T-helper 1 cell (primary cell): ENCODE data around the gene BEND3.
"Not testable (repeated sequence)": the region's sequence is repeated elsewhere in the genome, so short reads cannot be mapped to it uniquely, and the experiment has no call there.

Source experiments
- DNase-seq, 5 donors: peaks; one replicate each; pipeline ENCODE4 v3.0.0-alpha.2; 2012 to 2020
- total RNA-seq, 4 donors: gene quantifications; one replicate each; lab custom pipeline; 2026; lab: John Stamatoyannopoulos, UW

The BEND3 gene
- 1.4 to 3.9 (median 3.2) reads per million in 4 donors for total RNA-seq

DNA sequence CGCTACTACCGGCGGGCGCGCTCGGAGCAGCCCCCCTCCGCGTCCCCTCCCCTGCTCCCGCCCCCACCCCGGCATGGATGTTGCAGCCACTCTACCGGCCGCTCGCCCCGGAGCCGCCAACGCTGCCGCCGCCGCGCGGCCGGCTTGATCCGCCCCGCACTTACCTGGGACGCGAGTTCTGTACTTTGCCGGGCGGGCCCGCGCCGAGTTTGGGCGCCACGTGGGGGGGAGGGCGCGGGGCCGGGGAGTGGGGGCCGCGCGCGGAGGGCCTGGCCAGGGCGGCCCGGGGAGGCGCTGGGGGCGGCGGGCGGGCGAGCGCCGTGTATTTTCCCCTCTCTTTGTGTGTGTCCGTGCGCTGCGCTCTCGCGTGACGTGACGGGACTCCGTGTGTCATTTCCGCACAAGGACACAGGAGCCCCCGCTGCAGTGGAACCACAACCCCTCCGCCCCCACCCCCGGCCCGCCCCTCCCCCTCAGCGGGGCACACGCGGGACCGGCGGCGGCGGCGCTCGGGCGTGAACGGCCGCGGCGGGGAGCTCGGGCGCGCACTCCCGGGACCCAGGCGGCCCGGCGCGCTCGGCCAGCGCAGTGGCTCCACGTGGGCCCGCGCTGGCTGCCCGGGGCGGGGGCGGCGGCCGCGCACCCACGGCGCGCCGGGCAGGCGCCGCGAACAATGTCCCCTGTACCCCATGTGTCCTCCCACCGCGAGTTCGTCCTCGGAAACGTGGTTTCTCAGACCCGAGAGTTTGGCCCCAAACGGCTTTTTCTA, at the start of gene BEND3:
Gene BEND3, minus strand, starts transcription at position 590 of the 769 bp plus-strand sequence. CDS start 16,230 bp downstream, outside the sequence.
- DNase-seq: peak in 4 of 5 donors; percentile 27 to 36 (median 30)

DNA sequence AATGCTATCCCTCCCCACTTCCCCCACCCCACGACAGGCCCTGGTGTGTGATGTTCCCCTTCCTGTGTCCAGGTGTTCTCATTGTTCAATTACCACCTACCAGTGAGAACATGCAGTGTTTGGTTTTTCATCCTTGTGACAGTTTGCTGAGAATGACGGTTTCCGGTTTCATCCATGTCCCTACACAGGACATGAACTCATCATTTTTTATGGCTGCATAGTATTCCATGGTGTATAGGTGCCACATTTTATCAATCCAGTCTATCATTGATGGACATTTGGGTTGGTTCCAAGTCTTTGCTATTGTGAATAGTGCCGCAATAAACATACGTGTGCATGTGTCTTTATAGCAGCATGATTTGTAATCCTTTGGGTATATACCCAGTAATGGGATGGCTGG, 49.0 kb upstream of the BEND3 start:
- DNase-seq: not testable (repeated sequence)

DNA sequence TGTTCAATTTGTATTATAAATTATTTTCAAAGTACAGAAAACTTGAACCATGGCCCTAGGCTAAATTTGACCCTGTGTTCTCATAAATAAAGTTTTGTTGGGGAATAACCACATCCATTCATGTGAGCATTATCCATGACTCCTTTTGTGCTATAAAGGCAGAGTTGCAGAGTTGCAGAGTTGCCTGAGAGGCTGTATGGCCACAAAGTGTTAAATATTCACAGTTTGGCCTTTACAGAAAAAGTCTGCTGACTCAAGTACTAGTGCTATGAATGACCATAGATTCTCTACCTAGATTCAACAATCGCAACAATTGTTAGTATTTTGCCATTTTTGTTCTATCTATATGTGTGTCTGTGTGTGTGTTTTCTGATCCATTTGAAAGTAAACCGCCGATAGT, 46.2 kb upstream of the BEND3 start:
- no peak for DNase-seq

DNA sequence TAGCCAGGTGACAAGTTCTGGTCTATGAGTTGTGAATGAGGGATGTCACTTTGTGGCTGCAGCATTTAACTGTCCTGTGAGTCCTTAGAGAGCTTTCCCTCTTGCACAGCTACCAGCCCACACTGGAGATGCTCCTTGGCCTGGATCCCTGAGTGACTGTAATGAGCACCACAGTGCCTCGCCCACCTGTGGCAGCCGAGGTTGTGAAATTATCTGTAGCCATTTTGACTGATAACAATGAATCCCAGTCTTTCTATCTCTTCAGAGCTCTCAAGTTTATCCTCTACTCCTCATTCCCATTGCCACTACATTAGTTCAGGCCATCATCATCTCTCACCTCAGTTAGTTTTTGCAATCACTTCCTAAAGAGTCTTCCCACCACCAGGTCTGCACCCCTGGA, 41.3 kb upstream of the BEND3 start:
- DNase-seq: no peak

DNA sequence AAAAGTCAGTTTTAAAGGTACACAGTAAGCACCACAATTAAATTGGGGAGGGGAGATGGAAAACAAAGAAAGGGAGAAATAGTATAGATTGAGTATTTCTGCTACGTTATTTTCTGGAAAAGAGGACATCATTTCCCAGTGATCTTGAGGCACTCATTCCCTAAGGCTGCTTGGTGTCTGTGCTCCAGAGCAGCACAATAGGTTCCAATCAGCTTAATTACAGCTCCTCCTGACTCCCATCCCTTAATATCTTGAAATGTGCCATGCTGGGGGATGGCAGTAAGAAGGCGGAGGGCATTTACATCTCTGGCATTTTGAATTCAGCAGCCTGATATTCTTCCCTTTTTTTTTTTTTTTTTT, 39.5 kb upstream of the BEND3 start:
- no peak for DNase-seq

DNA sequence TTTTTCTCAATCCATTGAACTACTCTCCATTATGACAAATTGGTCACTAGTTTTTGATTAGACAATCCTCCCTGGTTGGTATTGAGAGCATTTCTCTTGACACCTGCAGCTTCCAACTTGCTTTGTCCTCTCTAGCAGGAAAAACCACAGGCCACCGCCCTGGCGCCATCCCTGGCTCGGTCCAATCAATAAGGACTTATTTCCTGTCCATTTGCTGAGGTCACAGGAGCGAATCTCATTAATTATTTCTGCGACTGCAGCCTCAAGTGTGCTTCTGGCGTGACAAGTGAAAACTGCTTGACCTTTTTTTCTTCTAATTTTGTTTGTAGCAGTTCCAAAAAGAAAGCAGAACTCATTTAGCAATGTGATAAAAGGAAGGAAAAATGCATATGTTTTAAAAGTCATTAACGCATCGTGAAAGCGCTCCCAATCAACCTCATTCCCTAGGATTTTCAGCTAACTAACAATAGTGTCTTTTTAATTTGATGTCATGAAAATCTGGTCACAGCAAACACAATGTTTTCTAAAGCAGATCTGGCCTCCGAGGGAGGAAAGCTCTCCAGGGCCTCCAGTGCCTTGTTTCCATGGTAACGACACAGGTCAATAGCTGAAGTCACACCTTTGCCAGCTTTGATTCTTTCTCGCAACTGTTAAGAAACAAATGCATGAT, 39.0 kb upstream of the BEND3 start:
- DNase-seq: no peak

DNA sequence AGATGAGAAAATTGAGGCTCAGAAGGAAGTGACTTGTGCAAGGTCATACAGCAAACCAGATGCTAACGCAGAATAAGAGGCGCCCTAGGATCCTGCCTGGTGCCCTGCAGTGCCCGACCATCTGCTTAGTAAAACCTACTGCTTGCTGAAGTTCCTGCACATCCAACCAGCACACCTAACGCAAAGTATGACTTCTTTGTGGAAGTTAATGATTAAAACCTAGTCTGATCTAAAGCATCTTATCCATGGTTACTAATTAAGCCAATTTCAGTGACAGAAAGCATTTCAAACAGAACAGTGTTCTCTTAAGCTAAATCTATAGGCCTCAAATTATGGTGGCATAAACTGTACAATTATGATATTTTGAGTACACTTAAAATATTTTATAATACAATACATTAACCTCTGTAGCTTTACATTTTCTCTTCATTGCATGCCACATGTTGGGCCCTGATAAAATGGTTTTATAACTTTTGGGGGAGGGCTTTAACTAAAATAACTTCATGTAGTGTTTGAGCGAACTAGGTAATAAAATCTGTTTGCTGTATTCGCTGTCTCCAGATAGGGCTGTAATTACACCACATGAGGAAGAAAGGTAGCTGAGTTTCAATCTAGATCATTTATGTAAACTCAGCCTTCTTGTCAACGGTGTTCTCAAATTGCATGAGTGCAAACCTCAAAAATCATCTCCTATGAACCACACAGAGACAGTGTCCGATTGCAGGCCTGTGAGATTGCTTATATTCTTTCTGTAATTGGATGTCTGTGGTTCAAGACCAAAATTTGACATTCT, 37.5 kb upstream of the BEND3 start:
- DNase-seq: no peak

DNA sequence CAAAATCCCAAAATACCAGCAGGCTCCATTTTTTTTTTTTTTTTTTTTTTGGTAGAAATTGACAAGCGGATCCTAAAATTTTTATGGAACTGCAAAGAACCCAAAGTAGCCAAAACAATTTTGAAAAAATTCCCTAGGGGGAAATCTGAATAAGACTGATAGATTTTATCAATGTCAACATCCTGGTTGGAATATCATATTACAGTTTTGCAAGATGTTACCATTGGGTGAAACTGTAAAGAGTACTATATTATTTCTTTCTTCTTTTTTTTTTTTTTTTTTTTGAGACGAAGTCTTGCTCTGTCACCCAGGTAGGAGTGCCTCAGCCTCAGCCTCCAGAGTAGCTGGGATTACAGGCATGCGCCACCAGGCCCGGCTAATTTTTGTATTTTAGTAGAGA, 29.4 kb upstream of the BEND3 start:
- DNase-seq: no peak

DNA sequence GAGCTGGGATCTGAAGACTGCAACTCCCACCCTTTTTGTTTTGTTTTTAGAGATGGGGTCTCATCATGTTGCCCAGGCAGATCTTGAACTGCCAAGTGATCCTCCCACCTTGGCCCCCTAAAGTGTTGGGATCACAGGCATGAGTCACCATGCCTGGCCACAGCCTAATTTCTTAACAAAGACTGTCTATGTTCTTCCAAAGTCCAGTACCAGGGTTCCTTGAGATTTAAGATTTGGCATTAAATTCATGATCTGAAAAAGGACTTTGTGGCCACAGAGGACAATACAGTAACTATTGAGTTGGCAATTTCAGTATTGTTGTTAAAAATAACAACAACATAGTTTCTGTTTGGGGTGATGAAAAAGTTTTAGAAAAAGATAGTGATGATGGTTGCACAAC, 28.7 kb upstream of the BEND3 start:
- no peak for DNase-seq

DNA sequence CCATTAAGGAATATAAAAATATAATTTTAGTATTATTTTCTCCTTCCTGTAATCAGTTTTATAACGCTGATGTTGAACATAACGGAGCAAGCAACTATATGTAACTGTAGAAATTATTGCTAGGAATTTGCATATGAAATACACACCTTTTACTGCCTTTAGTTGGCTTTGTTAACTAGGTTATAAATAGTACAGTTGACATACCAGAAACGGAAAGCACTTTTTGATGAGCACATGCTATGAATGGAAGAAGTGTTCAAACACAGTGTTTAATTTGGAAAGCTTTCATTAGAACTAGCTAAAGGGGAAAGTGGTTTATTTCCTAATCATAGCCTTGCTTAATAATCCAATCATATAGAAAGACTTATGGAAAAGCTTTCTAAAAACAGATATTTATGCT, 25.3 kb upstream of the BEND3 start:
- no peak for DNase-seq

DNA sequence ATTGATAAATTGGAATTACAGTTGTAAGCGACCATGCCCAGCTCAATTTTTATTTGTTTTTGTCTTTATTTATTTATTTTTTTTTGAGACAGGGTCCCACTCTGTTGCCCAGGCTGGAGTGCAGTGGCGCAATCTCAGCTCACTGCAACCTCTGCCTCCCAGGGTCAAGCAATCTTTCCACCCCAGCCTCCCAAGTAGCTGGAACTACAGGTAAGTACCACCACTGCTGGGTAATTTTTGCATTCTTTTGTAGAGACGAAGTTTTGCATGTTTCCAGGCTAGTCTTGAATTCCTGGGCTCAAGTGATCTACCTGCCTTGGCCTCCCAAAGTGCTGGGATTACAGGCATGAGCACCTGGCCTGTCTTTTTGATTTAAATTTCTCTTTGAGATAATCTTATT, 21.0 kb upstream of the BEND3 start:
- DNase-seq: not testable (repeated sequence)

DNA sequence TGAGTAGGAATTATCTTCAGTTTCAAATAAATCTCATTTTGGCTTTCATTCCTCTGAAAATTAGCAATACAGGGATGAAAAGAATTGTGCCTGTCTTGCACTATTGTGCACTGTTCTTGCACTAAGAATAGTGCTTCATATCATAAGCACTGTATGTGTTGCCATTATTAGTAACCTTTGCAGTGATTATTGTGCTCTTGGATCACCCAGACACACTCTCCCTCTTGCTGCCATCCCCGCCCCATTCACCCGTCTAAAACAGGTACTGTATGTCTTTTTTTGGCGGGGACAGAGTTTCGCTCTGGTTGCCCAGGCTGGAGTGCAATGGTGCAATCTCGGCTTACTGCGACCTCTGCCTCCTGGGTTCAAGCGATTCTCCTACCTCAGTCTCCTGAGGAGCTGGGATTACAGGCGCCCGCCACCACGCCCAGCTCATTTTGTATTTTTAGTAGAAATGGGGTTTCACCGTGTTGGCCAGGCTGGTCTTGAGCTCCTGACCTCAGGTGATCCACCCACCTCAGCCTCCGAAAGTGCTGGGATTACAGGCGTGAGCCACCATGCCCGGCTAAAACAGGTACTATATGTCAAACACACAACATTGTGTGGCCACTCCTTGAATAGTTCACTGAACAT, 19.8 kb upstream of the BEND3 start:
- not testable (repeated sequence) for DNase-seq

DNA sequence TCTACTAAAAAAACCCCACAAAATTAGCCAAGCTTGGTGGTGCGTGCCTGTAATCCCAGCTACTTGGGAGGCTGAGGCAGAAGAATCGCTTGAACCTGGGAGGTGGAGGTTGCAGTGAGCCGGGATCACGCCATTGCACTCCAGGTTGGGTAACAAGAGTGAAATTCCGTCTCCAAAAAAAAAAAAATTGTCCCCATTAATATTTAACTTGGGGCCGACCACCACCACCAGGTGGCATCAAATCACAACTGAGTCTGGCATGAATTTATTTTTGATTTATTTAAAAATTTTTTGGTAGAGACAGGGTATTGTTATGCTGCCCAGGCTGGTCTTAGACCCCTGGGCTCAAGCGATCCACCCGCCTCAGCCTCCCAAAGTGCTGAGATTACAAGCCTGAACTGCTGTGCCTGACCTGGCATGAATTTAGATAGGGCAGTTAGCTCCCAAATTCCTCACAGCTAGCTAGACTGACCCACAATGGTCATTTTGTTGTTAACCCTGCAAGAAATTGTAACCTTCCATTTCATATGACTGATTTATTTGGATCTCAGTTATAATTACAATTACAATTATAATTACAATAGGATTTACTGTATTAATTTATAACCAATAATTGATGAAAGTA, 17.1 kb upstream of the BEND3 start:
- no peak for DNase-seq

DNA sequence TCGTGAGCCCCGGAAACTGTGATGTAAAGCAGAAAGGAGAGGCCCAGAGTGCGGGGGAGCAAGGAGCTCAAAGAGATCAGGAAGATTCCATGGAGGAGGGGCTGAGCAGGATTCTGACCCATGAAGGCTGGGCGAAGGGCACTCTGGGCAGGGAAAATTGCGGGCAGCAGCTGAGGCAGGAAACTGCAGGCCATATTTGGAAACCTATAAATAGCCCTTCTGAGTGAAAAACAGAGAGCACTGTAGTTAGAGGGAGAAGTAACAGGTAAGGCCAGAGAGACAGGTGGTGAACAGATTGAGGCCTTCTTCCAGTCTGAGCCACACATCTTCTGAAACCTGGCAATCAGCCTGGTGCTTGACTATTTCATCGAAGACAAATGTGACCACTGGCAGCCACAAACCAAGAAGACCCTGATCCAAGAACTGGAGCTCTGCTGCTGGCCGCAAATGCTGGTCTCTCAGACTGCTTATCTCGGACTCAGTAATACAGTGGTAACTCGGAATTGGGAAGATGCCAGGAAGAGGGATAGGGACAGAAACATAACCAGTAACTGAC, 14.1 kb upstream of the BEND3 start:
- no peak for DNase-seq

DNA sequence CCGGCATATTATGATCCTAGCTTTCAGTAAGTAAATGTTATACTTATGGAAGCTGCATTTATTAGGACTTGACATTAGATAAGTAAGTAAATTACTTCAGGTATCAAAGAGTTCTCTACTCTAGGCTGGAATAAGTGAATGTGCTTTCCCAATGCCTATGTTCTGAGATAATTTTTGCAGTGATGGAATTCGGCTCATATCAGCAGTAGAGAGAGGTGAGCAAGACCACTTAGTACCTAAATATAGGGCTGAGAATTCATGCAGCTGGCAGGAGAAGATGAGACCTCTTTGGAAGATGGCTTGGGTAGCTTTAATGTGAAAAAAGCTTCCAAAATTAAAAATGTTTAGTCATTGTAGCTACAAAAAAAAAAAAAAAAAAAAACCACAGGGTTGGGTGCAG, 13.3 kb upstream of the BEND3 start:
- no peak for DNase-seq

DNA sequence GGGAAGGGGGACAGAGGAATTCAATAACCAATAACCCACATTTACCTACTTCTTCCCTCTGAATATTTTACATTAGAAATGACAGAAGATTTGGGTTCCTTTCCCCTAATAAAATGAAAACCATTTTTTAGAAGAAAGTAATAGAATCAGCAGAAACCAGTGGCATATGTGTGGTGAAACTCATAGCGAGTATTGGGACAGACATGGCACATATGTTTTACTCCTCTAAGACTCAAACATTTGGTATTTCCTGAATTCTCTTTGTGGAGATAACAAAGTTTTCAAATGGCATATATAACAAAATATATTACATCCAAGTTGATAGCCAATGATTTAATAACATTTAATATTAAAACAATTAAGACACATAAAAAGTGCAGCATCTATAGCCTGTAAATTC, 12.9 kb upstream of the BEND3 start:
- DNase-seq: no peak

DNA sequence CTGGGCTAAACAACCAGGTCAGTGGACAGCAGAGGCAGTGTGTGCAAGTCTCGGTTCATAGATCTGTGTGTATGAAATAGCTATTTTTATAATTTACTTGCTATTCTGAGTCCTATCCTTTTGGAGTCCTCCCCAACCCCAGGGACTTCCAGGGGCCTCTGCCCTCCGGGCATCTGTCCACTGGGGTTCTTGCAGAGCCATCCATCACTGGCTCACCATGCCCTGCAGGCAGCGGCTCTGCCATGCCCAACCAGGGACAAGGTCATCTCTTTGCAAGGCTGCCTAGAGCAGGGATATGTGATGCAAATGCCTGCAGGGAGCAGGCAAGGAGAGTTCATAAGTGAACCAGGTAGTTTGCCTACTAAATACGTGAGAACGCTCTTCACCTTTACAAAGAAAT, 10.5 kb upstream of the BEND3 start:
- DNase-seq: no peak

DNA sequence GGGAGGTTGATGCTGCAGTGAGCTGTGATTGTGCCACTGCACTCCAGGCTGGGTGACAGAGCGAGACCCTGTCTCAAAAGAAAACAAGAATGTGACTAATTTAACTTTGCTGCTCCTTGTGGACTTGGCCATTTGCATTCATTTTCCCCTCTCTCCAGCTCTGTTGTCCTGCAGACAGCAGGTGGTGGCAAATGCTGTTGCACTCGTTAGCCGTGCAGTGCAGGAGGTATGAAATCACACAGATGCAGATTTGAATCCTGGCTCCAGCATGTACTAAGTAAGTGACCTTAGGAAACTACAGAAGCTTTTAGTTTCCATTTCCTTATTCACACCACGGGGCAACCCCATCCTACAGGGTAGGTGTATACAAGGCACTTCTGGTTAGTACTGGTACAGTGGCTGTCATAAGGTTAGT, 9.6 kb upstream of the BEND3 start:
- DNase-seq: no peak

DNA sequence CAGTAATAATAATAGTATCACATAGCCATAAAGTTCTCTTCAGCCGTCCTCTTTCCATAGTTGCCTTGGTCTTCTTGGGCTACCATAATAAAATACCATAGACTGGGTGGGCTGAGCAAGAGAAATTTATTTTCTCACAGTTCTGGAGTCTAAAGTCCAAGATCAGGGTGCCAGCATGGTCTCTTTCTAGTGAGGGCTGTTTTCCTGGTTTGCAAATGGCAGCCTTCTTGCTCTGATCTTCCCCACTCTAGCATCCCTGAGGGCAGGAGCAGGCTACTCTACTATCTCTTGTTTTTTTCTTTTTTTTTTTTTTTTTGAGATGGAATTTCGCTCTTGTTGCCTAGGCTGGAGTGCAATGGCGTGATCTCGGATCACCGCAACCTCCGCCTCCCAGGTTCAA, 8.2 kb upstream of the BEND3 start:
- DNase-seq: no peak

DNA sequence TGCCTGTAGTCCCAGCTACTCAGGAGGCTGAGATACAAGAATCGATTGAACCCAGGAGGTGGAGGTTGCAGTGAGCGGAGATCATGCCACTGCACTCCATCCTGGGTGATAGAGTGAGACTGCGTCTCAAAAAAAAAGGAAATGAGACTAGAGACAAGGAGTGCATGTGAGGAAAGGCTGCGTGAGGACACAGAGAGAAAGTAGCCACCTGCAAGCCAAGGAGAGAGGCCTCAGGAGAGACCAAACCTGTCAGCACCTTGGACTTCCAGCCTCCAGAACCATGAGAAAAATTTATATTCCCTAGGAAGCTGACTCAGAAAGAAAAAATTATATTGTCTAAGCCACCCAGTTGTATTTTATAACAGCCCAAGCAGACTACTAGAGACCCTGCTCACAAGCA, 7.4 kb upstream of the BEND3 start:
- DNase-seq: no peak

DNA sequence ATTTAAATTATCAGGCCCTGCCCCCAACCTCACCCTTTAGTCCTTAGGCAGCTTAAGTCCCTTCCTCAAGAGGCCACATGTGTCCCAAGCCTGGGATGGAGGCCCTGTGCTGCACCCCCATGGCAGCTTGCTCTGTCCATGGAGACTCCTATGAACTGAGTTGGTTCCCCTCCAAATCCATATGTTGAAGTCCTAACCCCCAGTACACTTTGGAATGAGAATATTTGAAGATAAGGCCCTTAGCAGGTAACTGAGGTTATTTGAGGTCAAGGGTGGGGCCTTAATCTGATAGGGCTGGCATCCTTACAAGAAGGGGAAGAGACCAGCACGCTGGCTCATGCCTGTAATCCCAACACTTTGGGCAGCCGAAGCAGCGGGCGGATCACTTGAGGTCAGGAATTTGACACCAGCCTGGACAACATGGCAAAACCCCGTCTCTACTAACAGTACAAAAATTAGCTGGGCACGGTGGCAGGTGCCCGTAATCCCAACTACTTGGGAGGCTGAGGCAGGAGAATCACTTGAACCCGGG, 6.7 kb upstream of the BEND3 start:
- DNase-seq: no peak

DNA sequence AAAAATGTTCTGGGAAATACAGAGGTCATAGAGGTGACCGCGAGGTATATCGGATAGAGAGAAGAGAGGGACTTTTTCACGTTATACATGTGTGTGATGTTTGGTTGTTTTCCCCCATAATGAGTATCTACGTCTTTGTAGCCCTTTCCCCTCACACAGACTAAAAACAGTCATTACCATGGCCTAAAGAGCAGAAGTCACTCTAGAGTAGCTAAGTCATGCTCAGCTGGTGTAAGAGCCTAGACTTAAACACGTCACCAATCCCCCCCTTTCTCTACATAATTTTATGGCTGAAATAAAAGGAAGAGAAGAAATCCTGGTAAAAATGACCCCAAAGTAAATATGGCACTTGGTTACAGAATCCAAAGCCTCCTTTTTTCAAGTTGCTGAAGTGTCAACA, 6.0 kb upstream of the BEND3 start:
- DNase-seq: no peak
